Hepatocyte (in vitro differentiated cells): ENCODE data around the gene NKX1-2. TPM values are rescaled to one million over a fixed set of nuclear protein-coding genes. Genes with fewer than 3 reads are reported as not detected.

Experiments
- DNase-seq: peaks from one replicate; pipeline ENCODE4 v3.0.0-alpha.2; 2016; ENCODE audit warnings: low spot score
- H2AFZ ChIP-seq: fragments of 200-600 bp; sonication (generic); 2 replicates; pipeline ENCODE4 v1.6.0; 2016; ENCODE audit warnings: antibody characterized with exemption, mild to moderate bottlenecking
- H3K27ac ChIP-seq: fragments of 200-600 bp; sonication (generic); 2 replicates; pipeline ENCODE4 v1.5.1; 2016; ENCODE audit warnings: mild to moderate bottlenecking
- H3K27me3 ChIP-seq: fragments of 200-600 bp; sonication (generic); 2 replicates; pipeline ENCODE4 v1.6.1; 2016
- H3K36me3 ChIP-seq: fragments of 200-600 bp; sonication (generic); replicated peaks from 2 replicates; pipeline ENCODE4 v1.5.1; 2016; ENCODE audit warnings: low read depth; ENCODE audit not compliant: insufficient read depth
- H3K4me1 ChIP-seq: fragments of 200-600 bp; sonication (generic); 2 replicates; pipeline ENCODE4 v1.5.1; 2016; ENCODE audit warnings: mild to moderate bottlenecking, moderate library complexity; ENCODE audit not compliant: insufficient read depth
- H3K4me2 ChIP-seq: fragments of 200-600 bp; sonication (generic); 2 replicates; pipeline ENCODE4 v1.6.0; 2016
- H3K4me3 ChIP-seq: fragments of 200-600 bp; sonication (generic); 2 replicates; pipeline ENCODE4 v1.5.1; 2016; ENCODE audit warnings: mild to moderate bottlenecking
- H3K79me2 ChIP-seq: fragments of 200-600 bp; sonication (generic); 2 replicates; pipeline ENCODE4 v1.6.0; 2017; ENCODE audit warnings: mild to moderate bottlenecking
- H3K9me2 ChIP-seq: fragments of 200-600 bp; sonication (generic); replicated peaks from 2 replicates; pipeline ENCODE4 v1.6.0; 2017; ENCODE audit warnings: mild to moderate bottlenecking; ENCODE audit not compliant: insufficient read depth
- H3K9me3 ChIP-seq: fragments of 200-600 bp; sonication (generic); 2 replicates; pipeline ENCODE4 v1.5.1; 2016; ENCODE audit warnings: low read depth, mild to moderate bottlenecking
- H4K20me1 ChIP-seq: fragments of 200-600 bp; sonication (generic); 2 replicates; pipeline ENCODE4 v1.6.0; 2016; ENCODE audit warnings: mild to moderate bottlenecking; ENCODE audit not compliant: insufficient read depth, poor library complexity, severe bottlenecking
- EZH2 ChIP-seq: fragments of 200-600 bp; sonication (generic); IDR thresholded peaks from 2 replicates; pipeline ENCODE4 v1.6.1; 2016; ENCODE audit warnings: antibody characterized with exemption, mild to moderate bottlenecking, borderline replicate concordance
- EZH2phosphoT487 ChIP-seq: fragments of 200-600 bp; sonication (generic); IDR thresholded peaks from one replicate; pipeline ENCODE4 v1.6.1; 2018; ENCODE audit warnings: antibody characterized with exemption, mild to moderate bottlenecking, low read depth, moderate library complexity; ENCODE audit not compliant: unreplicated experiment, severe bottlenecking
- WGBS: methylation state at CpG from one replicate; pipeline ENCODE4 v1.1.6; 2016; ENCODE audit warnings: low lambda C conversion rate; ENCODE audit errors: missing lambda C conversion rate; 5-methylcytosine and 5-hydroxymethylcytosine counted together
- polyA plus RNA-seq: library from polyadenylated mRNA; unstranded; fragments of >200 nt; fragmentation: Nextera tagmentation; extraction: Ambion mirVana; gene quantifications from 2 replicates; pipeline ENCODE4 v1.2.1, GENCODE V29; 2016
- total RNA-seq: library from RNA; depleted of rRNA; stranded (reverse); fragments of >200 nt; gene quantifications from 2 replicates; pipeline ENCODE4 v1.2.3, GENCODE V29; 2014
- TF ChIP-seq, protein P1 (sequence below): fragments of 200-600 bp; sonication (generic); IDR thresholded peaks from 2 replicates; pipeline ENCODE4 v1.5.1; 2016; ENCODE audit warnings: antibody characterized with exemption, mild to moderate bottlenecking; ENCODE audit not compliant: poor library complexity

The NKX1-2 gene
- total and polyA plus RNA-seq, 2 experiments from 2014 or later = 0.22 to 2.0 TPM

DNA sequence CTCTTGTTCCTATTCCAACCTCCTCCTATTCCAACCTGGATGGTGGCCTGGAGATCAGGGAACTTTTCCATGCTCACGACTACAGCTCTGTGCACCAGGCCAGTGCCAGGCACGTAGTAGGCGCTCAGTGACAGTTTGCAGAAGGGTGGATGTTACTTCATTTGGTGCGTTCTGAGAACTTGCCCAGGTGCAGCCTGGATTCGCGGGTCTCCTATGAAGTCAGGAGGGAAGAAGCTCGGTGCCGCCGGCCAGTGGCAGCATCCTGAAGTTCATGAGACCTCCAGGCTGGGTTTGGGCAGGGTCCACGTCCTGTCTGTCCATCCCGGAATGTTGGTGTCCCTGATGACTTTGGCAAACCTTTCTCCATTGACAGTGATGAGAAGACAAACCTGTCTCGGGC lies 33.0 kb upstream of the NKX1-2 start:
- Histone ChIP-seq H3K4me1 (no peaks in the 10 kb centered on the region), H3K36me3 (no peaks in the 10 kb centered on the region), H3K4me3 (no peak overlapping the region), H4K20me1 (no peaks in the 10 kb centered on the region), H3K27ac (no peak overlapping the region), H3K9me3 (no peaks in the 10 kb centered on the region), H3K4me2 (no peak overlapping the region), H3K9me2 (no peaks in the 10 kb centered on the region), H2AFZ (no peak overlapping the region), H3K79me2 (no peaks in the 10 kb centered on the region), H3K27me3 (no peaks in the 10 kb centered on the region)
- TF ChIP-seq EZH2 = no peak
- TF ChIP-seq, protein P1, sequence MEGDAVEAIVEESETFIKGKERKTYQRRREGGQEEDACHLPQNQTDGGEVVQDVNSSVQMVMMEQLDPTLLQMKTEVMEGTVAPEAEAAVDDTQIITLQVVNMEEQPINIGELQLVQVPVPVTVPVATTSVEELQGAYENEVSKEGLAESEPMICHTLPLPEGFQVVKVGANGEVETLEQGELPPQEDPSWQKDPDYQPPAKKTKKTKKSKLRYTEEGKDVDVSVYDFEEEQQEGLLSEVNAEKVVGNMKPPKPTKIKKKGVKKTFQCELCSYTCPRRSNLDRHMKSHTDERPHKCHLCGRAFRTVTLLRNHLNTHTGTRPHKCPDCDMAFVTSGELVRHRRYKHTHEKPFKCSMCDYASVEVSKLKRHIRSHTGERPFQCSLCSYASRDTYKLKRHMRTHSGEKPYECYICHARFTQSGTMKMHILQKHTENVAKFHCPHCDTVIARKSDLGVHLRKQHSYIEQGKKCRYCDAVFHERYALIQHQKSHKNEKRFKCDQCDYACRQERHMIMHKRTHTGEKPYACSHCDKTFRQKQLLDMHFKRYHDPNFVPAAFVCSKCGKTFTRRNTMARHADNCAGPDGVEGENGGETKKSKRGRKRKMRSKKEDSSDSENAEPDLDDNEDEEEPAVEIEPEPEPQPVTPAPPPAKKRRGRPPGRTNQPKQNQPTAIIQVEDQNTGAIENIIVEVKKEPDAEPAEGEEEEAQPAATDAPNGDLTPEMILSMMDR = no peak
- TF ChIP-seq EZH2phosphoT487 = no peak
- 93% methylated on average over 12 of the region's 12 CpGs for WGBS
- DNase-seq = no peak

DNA sequence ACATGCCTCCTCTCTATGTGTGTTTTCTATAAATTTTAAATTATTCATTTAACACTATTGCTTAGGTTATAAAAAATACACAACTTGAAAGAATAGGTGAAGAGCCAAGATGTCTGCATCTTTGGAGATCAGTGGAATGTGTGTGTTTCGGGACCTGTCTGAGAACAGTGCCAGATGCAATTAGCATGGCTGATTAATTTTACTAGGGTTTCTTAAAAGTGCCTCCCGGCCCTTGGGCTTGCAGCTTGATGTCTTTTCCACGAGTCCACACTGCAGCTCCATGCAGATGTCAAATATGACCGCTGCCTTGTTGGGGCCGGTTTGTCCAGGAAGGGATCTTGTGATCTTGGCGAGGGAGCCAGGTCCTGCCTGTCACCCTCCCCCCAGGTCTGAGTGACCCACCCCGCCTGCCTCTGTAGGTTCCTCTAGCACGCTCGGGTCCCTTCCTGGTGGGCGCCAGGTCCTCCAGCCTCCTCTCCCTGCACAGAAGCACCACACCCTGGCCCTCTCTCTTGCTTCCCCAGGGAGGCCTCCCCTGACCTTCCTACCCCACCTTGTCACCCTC lies 32.5 kb upstream of the NKX1-2 start:
- TF ChIP-seq EZH2 = no peak
- TF ChIP-seq, protein P1 = no peak
- TF ChIP-seq EZH2phosphoT487 = no peak

DNA sequence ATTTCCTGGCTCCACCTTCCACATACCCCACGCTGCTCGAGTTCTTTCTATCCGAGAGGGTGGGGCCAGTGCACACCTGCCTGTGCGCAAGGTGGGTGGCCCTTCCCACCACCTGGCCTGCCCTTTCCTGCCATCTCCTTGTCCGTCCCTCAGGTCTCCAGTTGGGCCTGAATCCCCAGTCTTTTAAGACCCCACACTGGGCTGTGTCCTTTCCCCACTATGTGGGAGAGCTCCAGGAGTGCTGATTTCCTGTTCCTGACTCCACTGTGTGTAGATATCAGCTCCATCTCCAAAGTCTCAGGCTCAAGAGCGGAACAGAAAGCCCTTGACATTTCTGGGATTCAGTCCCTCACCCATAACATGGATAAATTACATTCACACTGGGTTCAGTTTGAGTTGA lies 31.9 kb upstream of the NKX1-2 start:
- H3K27me3 ChIP-seq = no peaks in the 10 kb centered on the region
- 97% methylated on average over 6 of the region's 6 CpGs for WGBS
- H4K20me1 ChIP-seq = no peaks in the 10 kb centered on the region
- no peaks in the 10 kb centered on the region for H3K9me2 ChIP-seq
- H3K9me3 ChIP-seq = no peaks in the 10 kb centered on the region
- no peaks in the 10 kb centered on the region for H3K79me2 ChIP-seq
- H3K4me3 ChIP-seq = no peak overlapping the region
- TF ChIP-seq, protein P1 = no peak
- TF ChIP-seq EZH2phosphoT487 (no peak), EZH2 (no peak)
- H3K4me1 ChIP-seq = peaks cover 1% of the 10 kb centered on the region
- no peaks in the 10 kb centered on the region for H3K36me3 ChIP-seq
- no peak for DNase-seq
- no peak overlapping the region for H3K27ac ChIP-seq
- no peak overlapping the region for H3K4me2 ChIP-seq
- no peak overlapping the region for H2AFZ ChIP-seq

More for the DNA sequence above, 32.5 kb upstream of the NKX1-2 start:
- DNase-seq = no peak
- no peak overlapping the region for H3K27ac ChIP-seq
- no peaks in the 10 kb centered on the region for H3K4me1 ChIP-seq
- no peaks in the 10 kb centered on the region for H4K20me1 ChIP-seq
- no peaks in the 10 kb centered on the region for H3K36me3 ChIP-seq
- H3K9me3 ChIP-seq = no peaks in the 10 kb centered on the region
- no peak overlapping the region for H2AFZ ChIP-seq
- no peaks in the 10 kb centered on the region for H3K9me2 ChIP-seq
- no peak overlapping the region for H3K4me2 ChIP-seq
- H3K4me3 ChIP-seq = no peak overlapping the region
- WGBS = 84% methylated on average over 9 of the region's 10 CpGs
- H3K79me2 ChIP-seq = no peaks in the 10 kb centered on the region
- H3K27me3 ChIP-seq = no peaks in the 10 kb centered on the region
